Ishikawa (cell line): Measurements from ENCODE around the gene CLCN4.
A peak's percentile ranks its signal among the peaks of the same experiment; 100 is the strongest.

Source experiments
- CEBPB ChIP-seq: IDR thresholded peaks from 2 replicates; pipeline ENCODE4 v1.6.1; 2012
- CREB1 ChIP-seq: IDR thresholded peaks from 2 replicates; pipeline ENCODE4 v1.6.1; 2012; ENCODE audit warnings: low read depth
- EGR1 ChIP-seq: IDR thresholded peaks from 2 replicates; pipeline ENCODE4 v1.6.1; 2012
- EP300 ChIP-seq: IDR thresholded peaks from 2 replicates; pipeline ENCODE4 v1.6.1; 2012; ENCODE audit warnings: borderline replicate concordance
- FOXM1 ChIP-seq: IDR thresholded peaks from 2 replicates; pipeline ENCODE4 v1.6.1; 2012; ENCODE audit warnings: low read depth, borderline replicate concordance
- MAX ChIP-seq: IDR thresholded peaks from 2 replicates; pipeline ENCODE4 v1.6.1; 2012
- NFIC ChIP-seq: IDR thresholded peaks from 2 replicates; pipeline ENCODE4 v1.6.1; 2012
- RAD21 ChIP-seq: IDR thresholded peaks from 2 replicates; pipeline ENCODE4 v1.6.1; 2012; ENCODE audit warnings: low read depth
- TAF1 ChIP-seq: IDR thresholded peaks from 2 replicates; pipeline ENCODE4 v1.6.1; 2012; ENCODE audit warnings: low read depth, mild to moderate bottlenecking
- TCF12 ChIP-seq: IDR thresholded peaks from 2 replicates; pipeline ENCODE4 v1.6.1; 2012; ENCODE audit warnings: low read depth
- TEAD4 ChIP-seq: IDR thresholded peaks from 2 replicates; pipeline ENCODE4 v1.6.1; 2012
- YY1 ChIP-seq: IDR thresholded peaks from 2 replicates; pipeline ENCODE4 v1.6.1; 2012; ENCODE audit warnings: low read depth
- ZBTB7A ChIP-seq: IDR thresholded peaks from 2 replicates; pipeline ENCODE4 v1.6.1; 2012; ENCODE audit warnings: low read depth
- TF ChIP-seq, protein P1 (sequence below): IDR thresholded peaks from 2 replicates; pipeline ENCODE4 v1.6.1; 2012; ENCODE audit warnings: low read depth, mild to moderate bottlenecking
- TF ChIP-seq, protein P2 (sequence below): IDR thresholded peaks from 2 replicates; pipeline ENCODE4 v1.6.1; 2012

Gene CLCN4

GRCh38 chrX:10155137-10155536 is 1.6 kb upstream of the CLCN4 start:
- TF ChIP-seq MAX (no peak), TAF1 (no peak), CEBPB (no peak), ZBTB7A (no peak), TEAD4 (no peak), CREB1 (no peak), RAD21 (no peak), TCF12 (no peak), YY1 (no peak), NFIC (no peak), FOXM1 (no peak), EP300 (no peak)
- TF ChIP-seq, protein P1, sequence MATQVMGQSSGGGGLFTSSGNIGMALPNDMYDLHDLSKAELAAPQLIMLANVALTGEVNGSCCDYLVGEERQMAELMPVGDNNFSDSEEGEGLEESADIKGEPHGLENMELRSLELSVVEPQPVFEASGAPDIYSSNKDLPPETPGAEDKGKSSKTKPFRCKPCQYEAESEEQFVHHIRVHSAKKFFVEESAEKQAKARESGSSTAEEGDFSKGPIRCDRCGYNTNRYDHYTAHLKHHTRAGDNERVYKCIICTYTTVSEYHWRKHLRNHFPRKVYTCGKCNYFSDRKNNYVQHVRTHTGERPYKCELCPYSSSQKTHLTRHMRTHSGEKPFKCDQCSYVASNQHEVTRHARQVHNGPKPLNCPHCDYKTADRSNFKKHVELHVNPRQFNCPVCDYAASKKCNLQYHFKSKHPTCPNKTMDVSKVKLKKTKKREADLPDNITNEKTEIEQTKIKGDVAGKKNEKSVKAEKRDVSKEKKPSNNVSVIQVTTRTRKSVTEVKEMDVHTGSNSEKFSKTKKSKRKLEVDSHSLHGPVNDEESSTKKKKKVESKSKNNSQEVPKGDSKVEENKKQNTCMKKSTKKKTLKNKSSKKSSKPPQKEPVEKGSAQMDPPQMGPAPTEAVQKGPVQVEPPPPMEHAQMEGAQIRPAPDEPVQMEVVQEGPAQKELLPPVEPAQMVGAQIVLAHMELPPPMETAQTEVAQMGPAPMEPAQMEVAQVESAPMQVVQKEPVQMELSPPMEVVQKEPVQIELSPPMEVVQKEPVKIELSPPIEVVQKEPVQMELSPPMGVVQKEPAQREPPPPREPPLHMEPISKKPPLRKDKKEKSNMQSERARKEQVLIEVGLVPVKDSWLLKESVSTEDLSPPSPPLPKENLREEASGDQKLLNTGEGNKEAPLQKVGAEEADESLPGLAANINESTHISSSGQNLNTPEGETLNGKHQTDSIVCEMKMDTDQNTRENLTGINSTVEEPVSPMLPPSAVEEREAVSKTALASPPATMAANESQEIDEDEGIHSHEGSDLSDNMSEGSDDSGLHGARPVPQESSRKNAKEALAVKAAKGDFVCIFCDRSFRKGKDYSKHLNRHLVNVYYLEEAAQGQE, result no peak
- TF ChIP-seq, protein P2, sequence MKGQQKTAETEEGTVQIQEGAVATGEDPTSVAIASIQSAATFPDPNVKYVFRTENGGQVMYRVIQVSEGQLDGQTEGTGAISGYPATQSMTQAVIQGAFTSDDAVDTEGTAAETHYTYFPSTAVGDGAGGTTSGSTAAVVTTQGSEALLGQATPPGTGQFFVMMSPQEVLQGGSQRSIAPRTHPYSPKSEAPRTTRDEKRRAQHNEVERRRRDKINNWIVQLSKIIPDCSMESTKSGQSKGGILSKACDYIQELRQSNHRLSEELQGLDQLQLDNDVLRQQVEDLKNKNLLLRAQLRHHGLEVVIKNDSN, result no peak

DNA sequence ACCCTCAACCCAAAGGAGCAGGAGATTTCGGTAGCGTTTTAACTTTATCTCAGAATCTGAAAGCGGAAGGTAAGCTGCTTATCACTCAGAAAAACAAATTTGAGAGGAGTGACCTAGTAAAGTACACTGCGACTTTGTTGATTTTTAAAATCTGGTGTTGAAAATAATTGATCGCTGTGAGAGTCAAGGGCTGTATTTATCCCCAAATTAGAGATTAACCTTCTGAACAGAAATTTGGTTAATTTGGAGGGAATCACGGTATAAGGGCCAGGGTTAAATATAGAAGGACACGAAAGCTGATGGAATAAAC is 212 bp downstream of the CLCN4 start:
- TF ChIP-seq FOXM1 (no peak), RAD21 (no peak), MAX (no peak), TAF1 (no peak), CEBPB (no peak), YY1 (no peak), EP300 (no peak), NFIC (no peak), TCF12 (no peak), ZBTB7A (no peak), CREB1 (no peak), EGR1 (no peak), TEAD4 (no peak)
- TF ChIP-seq, protein P1, result no peak
- TF ChIP-seq, protein P2, result no peak

GRCh38 chrX:10157543-10157942 is 768 bp downstream of the CLCN4 start:
- no peak for TF ChIP-seq ZBTB7A
- TF ChIP-seq, protein P2, result no peak
- TF ChIP-seq CREB1, result no peak
- no peak for TF ChIP-seq RAD21
- no peak for TF ChIP-seq CEBPB
- TF ChIP-seq FOXM1, result no peak
- TF ChIP-seq, protein P1, result no peak
- no peak for TF ChIP-seq EGR1
- no peak for TF ChIP-seq YY1
- TF ChIP-seq TCF12, result no peak
- TF ChIP-seq TAF1, result no peak
- no peak for TF ChIP-seq MAX
- no peak for TF ChIP-seq NFIC
- no peak for TF ChIP-seq TEAD4
- no peak for TF ChIP-seq EP300

DNA sequence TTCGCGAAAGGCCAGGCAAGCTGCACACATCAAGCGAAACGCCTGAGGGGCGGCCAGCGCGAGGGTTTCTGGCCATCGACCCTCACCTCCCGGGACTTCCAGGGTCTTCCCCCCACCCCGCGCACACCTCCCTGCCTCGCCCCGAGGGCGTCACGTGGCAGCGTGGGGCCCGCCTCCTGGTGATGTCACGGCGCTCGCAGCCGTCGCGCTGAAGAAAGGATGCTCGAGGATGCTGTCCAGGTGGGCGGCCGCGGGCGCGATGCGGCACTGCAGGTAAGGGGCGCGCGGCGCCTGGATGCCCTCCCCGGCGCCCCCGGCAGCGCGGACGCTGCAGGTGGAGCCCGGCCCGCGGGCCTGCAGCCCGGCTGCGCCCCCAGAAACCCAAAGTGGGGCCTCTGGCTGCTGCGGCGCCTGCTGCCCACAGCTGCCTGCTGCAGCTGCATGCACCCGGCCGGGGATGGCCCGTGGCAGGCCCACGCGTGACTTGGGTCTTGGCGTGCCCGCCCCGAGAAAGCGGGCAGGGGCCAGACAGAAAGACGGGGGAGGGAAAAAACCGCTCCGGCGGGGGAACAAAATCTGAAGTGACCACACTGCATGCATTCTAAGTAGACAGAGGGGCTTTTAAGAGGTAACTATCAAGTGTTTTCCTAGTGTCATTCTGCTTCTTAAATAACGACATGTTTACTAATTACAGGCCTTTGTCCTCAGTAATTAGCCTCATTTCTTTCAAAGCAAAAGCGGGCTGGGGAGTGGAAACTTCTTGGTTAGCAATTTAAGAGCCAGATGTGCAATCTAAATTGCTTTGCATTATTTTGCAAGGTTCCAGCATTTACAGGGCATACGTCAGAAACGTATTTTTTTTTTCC is 1.7 kb downstream of the CLCN4 start:
- peak; percentile 52; the same call in 1 of the 2 replicates for TF ChIP-seq ZBTB7A
- TF ChIP-seq, protein P2, result peak; percentile 94
- peak; percentile 78 for TF ChIP-seq MAX
- TF ChIP-seq, protein P1, result no peak
